Endometrial microvascular endothelial cells (primary cell): Measurements from ENCODE around the gene DZIP1. TPM values are rescaled to one million over a fixed set of nuclear protein-coding genes. Genes with fewer than 3 reads are reported as not detected.

ENCODE experiments used
- in situ Hi-C: cut with HindIII; loops from 2 replicates; pipeline ENCODE4 v1.10.0; 2017; ENCODE audit warnings: low sequenced_read_pairs, low pct_unique_long_range_greater_than_20kb; ENCODE audit errors: inconsistent ontology term
- total RNA-seq: library from RNA; depleted of rRNA; stranded (reverse); fragments of >200 nt; gene quantifications from one replicate; pipeline ENCODE4 v1.2.3, GENCODE V29; 2015; ENCODE audit errors: inconsistent ontology term

The DZIP1 gene
- total RNA-seq, 1 donor from 2014 or later: 9.9 TPM

- in situ Hi-C loops: no loop called here
These were observed 87.5 kb downstream of the DZIP1 start for GRCh38 chr13:95557013-95557412.

GRCh38 chr13:95553581-95554385 is 90.7 kb downstream of the DZIP1 start:
- in situ Hi-C loops: no loop called here

GRCh38 chr13:95552539-95553441 is 91.7 kb downstream of the DZIP1 start, which contains the start of gene CLDN10:
Gene CLDN10 (plus strand): TSS chr13:95552720. CDS start chr13:95552754, 34 bp downstream.
- in situ Hi-C loops: no loop called here

GRCh38 chr13:95552208-95552538 is 92.3 kb downstream of the DZIP1 start:
- in situ Hi-C loops: no loop called here

- in situ Hi-C loops: no loop called here
These were observed 96.9 kb downstream of the DZIP1 start for GRCh38 chr13:95547531-95548167.

- in situ Hi-C loops: no loop called here
These were observed 97.6 kb downstream of the DZIP1 start for GRCh38 chr13:95546919-95547318.

GRCh38 chr13:95544293-95544692 is 100.2 kb downstream of the DZIP1 start:
- in situ Hi-C loops: no loop called here

- in situ Hi-C loops: no loop called here
These were observed 102.5 kb downstream of the DZIP1 start for GRCh38 chr13:95541911-95542474.

GRCh38 chr13:95541308-95541707 is 103.2 kb downstream of the DZIP1 start:
- in situ Hi-C loops: no loop called here

GRCh38 chr13:95540888-95541287 is 103.6 kb downstream of the DZIP1 start:
- in situ Hi-C loops: no loop called here

- in situ Hi-C loops: no loop called here
These were observed 107.8 kb downstream of the DZIP1 start for GRCh38 chr13:95536632-95537241.

- in situ Hi-C loops: no loop called here
These were observed 109.3 kb downstream of the DZIP1 start for GRCh38 chr13:95535243-95535642.

- in situ Hi-C loops: no loop called here
These were observed 110.9 kb downstream of the DZIP1 start for GRCh38 chr13:95533545-95534160.

- in situ Hi-C loops: no loop called here
These were observed 114.3 kb downstream of the DZIP1 start for GRCh38 chr13:95530178-95530577.

Other genes starting within 250 kb of the DZIP1 start
- not detected for gene CLDN10, start 92.0 kb downstream of the DZIP1 start, total RNA-seq
- gene DNAJC3, start 32.4 kb upstream of the DZIP1 start, total RNA-seq: 49.4 TPM